Measurements from ENCODE around the gene PSME4. TPM values are rescaled to one million over a fixed set of nuclear protein-coding genes. Genes with fewer than 3 reads are reported as not detected.

PSME4 gene
- total RNA-seq, 1 donor from 2014 or later, result 87.6 TPM

- no peak for TF ChIP-seq CTCF (IDR thresholded peaks at IDR 0.05; ENCODE audit: partially characterized antibody, unreplicated experiment)
- H3K4me1 Mint-ChIP-seq (ENCODE audit: low read depth, unreplicated experiment), result no peaks in the 10 kb centered on the region
- DNase-seq, result no peak
- H3K36me3 Mint-ChIP-seq (ENCODE audit: unreplicated experiment), result no peaks in the 10 kb centered on the region
- no peaks in the 10 kb centered on the region for H3K9me3 Mint-ChIP-seq (ENCODE audit: unreplicated experiment)
- no peak overlapping the region for H3K27ac Mint-ChIP-seq (ENCODE audit: unreplicated experiment)
- H3K4me3 Mint-ChIP-seq (ENCODE audit: unreplicated experiment), result no peak overlapping the region
- no peaks in the 10 kb centered on the region for H3K27me3 Mint-ChIP-seq (ENCODE audit: unreplicated experiment)
These were observed 24.3 kb upstream of the PSME4 start for GRCh38 chr2:53994818-53995808.

GRCh38 chr2:53991948-53992347 lies 21.2 kb upstream of the PSME4 start:
- no peak for TF ChIP-seq CTCF (IDR thresholded peaks at IDR 0.05; ENCODE audit: partially characterized antibody, unreplicated experiment)
- Mint-ChIP-seq H3K4me1 (ENCODE audit: low read depth, unreplicated experiment) (no peaks in the 10 kb centered on the region), H3K36me3 (ENCODE audit: unreplicated experiment) (no peaks in the 10 kb centered on the region), H3K4me3 (ENCODE audit: unreplicated experiment) (no peak overlapping the region), H3K27me3 (ENCODE audit: unreplicated experiment) (no peaks in the 10 kb centered on the region), H3K9me3 (ENCODE audit: unreplicated experiment) (no peaks in the 10 kb centered on the region), H3K27ac (ENCODE audit: unreplicated experiment) (no peak overlapping the region)
- DNase-seq, result no peak

GRCh38 chr2:53989210-53989862 lies 18.5 kb upstream of the PSME4 start:
- Mint-ChIP-seq H3K36me3 (ENCODE audit: unreplicated experiment) (no peaks in the 10 kb centered on the region), H3K27ac (ENCODE audit: unreplicated experiment) (no peak overlapping the region)

GRCh38 chr2:53987336-53987921 lies 16.6 kb upstream of the PSME4 start:
- no peaks in the 10 kb centered on the region for H3K36me3 Mint-ChIP-seq (ENCODE audit: unreplicated experiment)
- H3K4me1 Mint-ChIP-seq (ENCODE audit: low read depth, unreplicated experiment), result no peaks in the 10 kb centered on the region
- no peaks in the 10 kb centered on the region for H3K9me3 Mint-ChIP-seq (ENCODE audit: unreplicated experiment)
- H3K4me3 Mint-ChIP-seq (ENCODE audit: unreplicated experiment), result no peak overlapping the region
- no peak for TF ChIP-seq CTCF (IDR thresholded peaks at IDR 0.05; ENCODE audit: partially characterized antibody, unreplicated experiment)
- DNase-seq, result no peak
- H3K27me3 Mint-ChIP-seq (ENCODE audit: unreplicated experiment), result no peaks in the 10 kb centered on the region
- no peak overlapping the region for H3K27ac Mint-ChIP-seq (ENCODE audit: unreplicated experiment)

More at GRCh38 chr2:53989210-53989862, 18.5 kb upstream of the PSME4 start:
- DNase-seq, result no peak
- no peak for TF ChIP-seq CTCF (IDR thresholded peaks at IDR 0.05; ENCODE audit: partially characterized antibody, unreplicated experiment)
- H3K4me3 Mint-ChIP-seq (ENCODE audit: unreplicated experiment), result no peak overlapping the region
- H3K27me3 Mint-ChIP-seq (ENCODE audit: unreplicated experiment), result no peaks in the 10 kb centered on the region
- no peaks in the 10 kb centered on the region for H3K4me1 Mint-ChIP-seq (ENCODE audit: low read depth, unreplicated experiment)
- no peaks in the 10 kb centered on the region for H3K9me3 Mint-ChIP-seq (ENCODE audit: unreplicated experiment)

Data from glutamatergic neuron (in vitro differentiated cells).